ENCODE measurements around the gene TRAF3IP3.

Gene TRAF3IP3

GRCh38 chr1:209742409-209743144 lies 13.3 kb upstream of the TRAF3IP3 start:
- no peak overlapping the region for H3K27ac Mint-ChIP-seq (ENCODE audit: low read depth)

GRCh38 chr1:209743145-209743482 lies 12.7 kb upstream of the TRAF3IP3 start:
- H3K27ac Mint-ChIP-seq (ENCODE audit: low read depth): no peak overlapping the region
- no peaks in the 10 kb centered on the region for H3K9me3 Mint-ChIP-seq
- H3K4me1 Mint-ChIP-seq: peaks cover 12% of the 10 kb centered on the region
- ATAC-seq (replicated peaks; ENCODE audit: extremely low read depth, poor library complexity, severe bottlenecking) (no peak), DNase-seq (ENCODE audit: low spot score in 2 of 2) (no peak)
- H3K27me3 Mint-ChIP-seq: no peaks in the 10 kb centered on the region
- H3K4me3 Mint-ChIP-seq: no peak overlapping the region
- no peaks in the 10 kb centered on the region for H3K36me3 Mint-ChIP-seq (ENCODE audit: insufficient read depth)

More at GRCh38 chr1:209742409-209743144, 13.3 kb upstream of the TRAF3IP3 start:
- no peaks in the 10 kb centered on the region for H3K9me3 Mint-ChIP-seq
- DNase-seq (ENCODE audit: low spot score in 2 of 2) (no peak), ATAC-seq (replicated peaks; ENCODE audit: extremely low read depth, poor library complexity, severe bottlenecking) (no peak)
- H3K4me3 Mint-ChIP-seq: no peak overlapping the region
- H3K36me3 Mint-ChIP-seq (ENCODE audit: insufficient read depth): no peaks in the 10 kb centered on the region
- H3K4me1 Mint-ChIP-seq: peaks cover 6% of the 10 kb centered on the region
- peaks cover 4% of the 10 kb centered on the region for H3K27me3 Mint-ChIP-seq

GRCh38 chr1:209746451-209747165 lies 9.2 kb upstream of the TRAF3IP3 start:
- no peak overlapping the region for H3K27ac Mint-ChIP-seq (ENCODE audit: low read depth)
- H3K4me3 Mint-ChIP-seq: no peak overlapping the region

GRCh38 chr1:209747580-209748262 lies 8.1 kb upstream of the TRAF3IP3 start:
- H3K36me3 Mint-ChIP-seq (ENCODE audit: insufficient read depth): peaks cover 3% of the 10 kb centered on the region
- H3K27ac Mint-ChIP-seq (ENCODE audit: low read depth): peak overlapping the region; percentile 96
- no peaks in the 10 kb centered on the region for H3K27me3 Mint-ChIP-seq
- peak overlapping the region; percentile 85 for H3K4me3 Mint-ChIP-seq
- H3K4me1 Mint-ChIP-seq: peaks cover 46% of the 10 kb centered on the region
- DNase-seq (ENCODE audit: low spot score in 2 of 2): peak; percentile 72 to 86
- peak; percentile 87 for ATAC-seq (replicated peaks; ENCODE audit: extremely low read depth, poor library complexity, severe bottlenecking)
- no peaks in the 10 kb centered on the region for H3K9me3 Mint-ChIP-seq

More at GRCh38 chr1:209746451-209747165, 9.2 kb upstream of the TRAF3IP3 start:
- ATAC-seq (replicated peaks; ENCODE audit: extremely low read depth, poor library complexity, severe bottlenecking) (no peak), DNase-seq (ENCODE audit: low spot score in 2 of 2) (no peak)
- H3K27me3 Mint-ChIP-seq: no peaks in the 10 kb centered on the region
- H3K9me3 Mint-ChIP-seq: no peaks in the 10 kb centered on the region
- peaks cover 36% of the 10 kb centered on the region for H3K4me1 Mint-ChIP-seq
- H3K36me3 Mint-ChIP-seq (ENCODE audit: insufficient read depth): peaks cover 3% of the 10 kb centered on the region

- ATAC-seq (replicated peaks; ENCODE audit: extremely low read depth, poor library complexity, severe bottlenecking): no peak
- DNase-seq (ENCODE audit: low spot score in 2 of 2): no peak
- H3K4me1 Mint-ChIP-seq: peaks cover 46% of the 10 kb centered on the region
- H3K27ac Mint-ChIP-seq (ENCODE audit: low read depth): peak overlapping the region; percentile 96
- H3K36me3 Mint-ChIP-seq (ENCODE audit: insufficient read depth): peaks cover 3% of the 10 kb centered on the region
- H3K27me3 Mint-ChIP-seq: no peaks in the 10 kb centered on the region
- no peaks in the 10 kb centered on the region for H3K9me3 Mint-ChIP-seq
- peak overlapping the region; percentile 85 for H3K4me3 Mint-ChIP-seq
These were observed 7.2 kb upstream of the TRAF3IP3 start for GRCh38 chr1:209748620-209749019.

- Mint-ChIP-seq H3K27me3 (no peaks in the 10 kb centered on the region), H3K9me3 (no peaks in the 10 kb centered on the region), H3K4me1 (peaks cover 46% of the 10 kb centered on the region), H3K4me3 (peak overlapping the region; percentile 47), H3K27ac (ENCODE audit: low read depth) (peak overlapping the region; percentile 82), H3K36me3 (ENCODE audit: insufficient read depth) (peaks cover 3% of the 10 kb centered on the region)
- ATAC-seq (replicated peaks; ENCODE audit: extremely low read depth, poor library complexity, severe bottlenecking): no peak
- no peak for DNase-seq (ENCODE audit: low spot score in 2 of 2)
These were observed 6.6 kb upstream of the TRAF3IP3 start for GRCh38 chr1:209749205-209749604.

- Mint-ChIP-seq H3K4me3 (peak overlapping the region; percentile 47), H3K27me3 (no peaks in the 10 kb centered on the region), H3K27ac (ENCODE audit: low read depth) (peak overlapping the region; percentile 82), H3K9me3 (no peaks in the 10 kb centered on the region), H3K4me1 (peaks cover 47% of the 10 kb centered on the region), H3K36me3 (ENCODE audit: insufficient read depth) (peaks cover 3% of the 10 kb centered on the region)
- ATAC-seq (replicated peaks; ENCODE audit: extremely low read depth, poor library complexity, severe bottlenecking): no peak
- DNase-seq (ENCODE audit: low spot score in 2 of 2): no peak
These were observed 6.1 kb upstream of the TRAF3IP3 start for GRCh38 chr1:209749670-209750323.

- Mint-ChIP-seq H3K9me3 (no peaks in the 10 kb centered on the region), H3K36me3 (ENCODE audit: insufficient read depth) (peaks cover 5% of the 10 kb centered on the region), H3K4me3 (peak overlapping the region; percentile 52), H3K27ac (ENCODE audit: low read depth) (peak overlapping the region; percentile 73), H3K4me1 (peaks cover 66% of the 10 kb centered on the region), H3K27me3 (no peaks in the 10 kb centered on the region)
- DNase-seq (ENCODE audit: low spot score in 2 of 2): no peak
- ATAC-seq (replicated peaks; ENCODE audit: extremely low read depth, poor library complexity, severe bottlenecking): no peak
These were observed 4.1 kb upstream of the TRAF3IP3 start for GRCh38 chr1:209751627-209752231.

- Mint-ChIP-seq H3K9me3 (no peaks in the 10 kb centered on the region), H3K36me3 (ENCODE audit: insufficient read depth) (peaks cover 5% of the 10 kb centered on the region), H3K4me3 (no peak overlapping the region), H3K27ac (ENCODE audit: low read depth) (peak overlapping the region; percentile 73), H3K27me3 (no peaks in the 10 kb centered on the region), H3K4me1 (peaks cover 61% of the 10 kb centered on the region)
- ATAC-seq (replicated peaks; ENCODE audit: extremely low read depth, poor library complexity, severe bottlenecking) (no peak), DNase-seq (ENCODE audit: low spot score in 2 of 2) (no peak)
These were observed 3.0 kb upstream of the TRAF3IP3 start for GRCh38 chr1:209752890-209753289.

GRCh38 chr1:209755256-209755655 lies 597 bp upstream of the TRAF3IP3 start:
- no peak for DNase-seq (ENCODE audit: low spot score in 2 of 2)
- Mint-ChIP-seq H3K27me3 (no peaks in the 10 kb centered on the region), H3K4me1 (peaks cover 69% of the 10 kb centered on the region), H3K36me3 (ENCODE audit: insufficient read depth) (peaks cover 20% of the 10 kb centered on the region), H3K27ac (ENCODE audit: low read depth) (peak overlapping the region; percentile 93), H3K4me3 (peak overlapping the region; percentile 96), H3K9me3 (no peaks in the 10 kb centered on the region)
- no peak for ATAC-seq (replicated peaks; ENCODE audit: extremely low read depth, poor library complexity, severe bottlenecking)

GRCh38 chr1:209756615-209757445 lies 977 bp downstream of the TRAF3IP3 start:
- H3K27ac Mint-ChIP-seq (ENCODE audit: low read depth): peak overlapping the region; percentile 93
- peak overlapping the region; percentile 96 for H3K4me3 Mint-ChIP-seq
- H3K27me3 Mint-ChIP-seq: no peaks in the 10 kb centered on the region
- H3K4me1 Mint-ChIP-seq: peaks cover 70% of the 10 kb centered on the region
- DNase-seq (ENCODE audit: low spot score in 2 of 2) (no peak), ATAC-seq (replicated peaks; ENCODE audit: extremely low read depth, poor library complexity, severe bottlenecking) (peak; percentile 55)
- H3K9me3 Mint-ChIP-seq: no peaks in the 10 kb centered on the region
- H3K36me3 Mint-ChIP-seq (ENCODE audit: insufficient read depth): peaks cover 35% of the 10 kb centered on the region

All from central memory CD8-positive, alpha-beta T cell (primary cell).